ENCODE results near the gene KDM5C. TPM values are rescaled to one million over a fixed set of nuclear protein-coding genes. Genes with fewer than 3 reads are reported as not detected.

Gene KDM5C
- total and polyA plus RNA-seq, 2 experiments from 2014 or later: 83.0 to 185 TPM

GRCh38 chrX:53230116-53230515 lies 5.1 kb upstream of the KDM5C start:
- no peak overlapping the region for H3K27ac ChIP-seq
- no peak for TF ChIP-seq CTCF (IDR thresholded peaks at IDR 0.05; ENCODE audit: low read depth, low read length)
- H3K27me3 ChIP-seq: no peaks in the 10 kb centered on the region
- H3K9me3 ChIP-seq (ENCODE audit: low read depth): no peaks in the 10 kb centered on the region
- H3K4me1 ChIP-seq (ENCODE audit: low read depth): no peaks in the 10 kb centered on the region
- no peak overlapping the region for H3K4me3 ChIP-seq
- DNase-seq (ENCODE audit: low read depth in 1 of 2, low spot score in 1 of 2): no peak
- no peaks in the 10 kb centered on the region for H3K36me3 ChIP-seq

GRCh38 chrX:53227224-53227765 lies 2.3 kb upstream of the KDM5C start:
- Histone ChIP-seq H3K9me3 (ENCODE audit: low read depth) (no peaks in the 10 kb centered on the region), H3K4me3 (no peak overlapping the region), H3K27ac (no peak overlapping the region), H3K4me1 (ENCODE audit: low read depth) (peaks cover 10% of the 10 kb centered on the region), H3K36me3 (no peaks in the 10 kb centered on the region), H3K27me3 (no peaks in the 10 kb centered on the region)
- no peak for DNase-seq (ENCODE audit: low read depth in 1 of 2, low spot score in 1 of 2)
- no peak for TF ChIP-seq CTCF (IDR thresholded peaks at IDR 0.05; ENCODE audit: low read depth, low read length)

GRCh38 chrX:53223955-53224859 lies 800 bp downstream of the KDM5C start:
- DNase-seq (ENCODE audit: low read depth in 1 of 2, low spot score in 1 of 2): peak; percentile 16 to 33
- peaks cover 10% of the 10 kb centered on the region for H3K4me1 ChIP-seq (ENCODE audit: low read depth)
- H3K9me3 ChIP-seq (ENCODE audit: low read depth): no peaks in the 10 kb centered on the region
- H3K4me3 ChIP-seq: peak overlapping the region; percentile 98
- H3K27ac ChIP-seq: peak overlapping the region; percentile 99
- H3K36me3 ChIP-seq: peaks cover 15% of the 10 kb centered on the region
- TF ChIP-seq CTCF (IDR thresholded peaks at IDR 0.05; ENCODE audit: low read depth, low read length): no peak
- H3K27me3 ChIP-seq: no peaks in the 10 kb centered on the region

GRCh38 chrX:53223068-53223693 lies 1.8 kb downstream of the KDM5C start:
- Histone ChIP-seq H3K4me1 (ENCODE audit: low read depth) (peaks cover 10% of the 10 kb centered on the region), H3K9me3 (ENCODE audit: low read depth) (no peaks in the 10 kb centered on the region), H3K4me3 (peak overlapping the region; percentile 98), H3K27me3 (no peaks in the 10 kb centered on the region), H3K27ac (no peak overlapping the region), H3K36me3 (peaks cover 18% of the 10 kb centered on the region)
- DNase-seq (ENCODE audit: low read depth in 1 of 2, low spot score in 1 of 2): peak; percentile 3 to 5
- no peak for TF ChIP-seq CTCF (IDR thresholded peaks at IDR 0.05; ENCODE audit: low read depth, low read length)

- Histone ChIP-seq H3K36me3 (peaks cover 74% of the 10 kb centered on the region), H3K27me3 (no peaks in the 10 kb centered on the region), H3K4me1 (ENCODE audit: low read depth) (no peaks in the 10 kb centered on the region), H3K9me3 (ENCODE audit: low read depth) (no peaks in the 10 kb centered on the region), H3K27ac (no peak overlapping the region), H3K4me3 (no peak overlapping the region)
- DNase-seq (ENCODE audit: low read depth in 1 of 2, low spot score in 1 of 2): no peak
- TF ChIP-seq CTCF (IDR thresholded peaks at IDR 0.05; ENCODE audit: low read depth, low read length): no peak
Measured at GRCh38 chrX:53211391-53211978, 13.5 kb downstream of the KDM5C start.

Data from cardiac muscle cell (in vitro differentiated cells and primary cell).